Panc1 (cell line): Measurements from ENCODE around the gene BATF3. TPM values are rescaled to one million over a fixed set of nuclear protein-coding genes. Genes with fewer than 3 reads are reported as not detected.
"Not testable (repeated sequence)": the region's sequence is repeated elsewhere in the genome, so short reads cannot be mapped to it uniquely, and the experiment has no call there.

Source experiments
- ATAC-seq: fragments of 200-7000 bp; cut with Tn5 transposase; 2 replicates; pipeline ENCODE4 v1.9.1; 2020; ENCODE audit warnings: mild to moderate bottlenecking, moderate library complexity
- BruUV-seq: library from RNA; stranded (reverse); fragments of 400-500 nt; replicated peaks from 2 replicates; lab custom pipeline; 2021; lab: Mats Ljungman, UMichigan
- CTCF ChIA-PET: fragments of 300-600 bp; sonication (Branson Sonifier 250); formaldehyde crosslinking; loops from one replicate; lab custom pipeline; 2022; ENCODE audit warnings: antibody characterized with exemption; lab: Charles Lee
- POLR2A ChIA-PET: fragments of 300-600 bp; sonication (Branson Sonifier 250); formaldehyde crosslinking; loops from one replicate; lab custom pipeline; 2022; ENCODE audit warnings: antibody characterized with exemption; lab: Charles Lee
- DNase-seq: peaks from one replicate; pipeline ENCODE4 v3.0.0-alpha.2; 2010; ENCODE audit warnings: low read depth, low spot score
- H3K27ac ChIP-seq: 2 replicates; pipeline ENCODE4 v1.5.1; 2011; ENCODE audit warnings: mild to moderate bottlenecking, low read length, inconsistent platforms
- H3K27me3 ChIP-seq: fragments of 200-500 bp; sonication (Bioruptor generic); 2 replicates; pipeline ENCODE4 v1.6.0; 2014; ENCODE audit warnings: low read length, inconsistent platforms; ENCODE audit not compliant: control insufficient read depth, insufficient read depth
- H3K36me3 ChIP-seq: fragments of 200-500 bp; sonication (Bioruptor generic); 2 replicates; pipeline ENCODE4 v1.5.1; 2014; ENCODE audit warnings: inconsistent platforms, mild to moderate bottlenecking, low read length, moderate library complexity; ENCODE audit not compliant: control insufficient read depth, insufficient read depth
- H3K4me1 ChIP-seq: 2 replicates; pipeline ENCODE4 v1.5.1; 2011; ENCODE audit warnings: inconsistent platforms, mild to moderate bottlenecking, low read length, moderate library complexity; ENCODE audit not compliant: control insufficient read depth, insufficient read depth
- H3K4me3 ChIP-seq, 2 experiments: 2 replicates each; pipeline ENCODE4 v1.5.1; 2011 to 2012; ENCODE audit warnings: low read depth in 2 of 2, low read length in 2 of 2, mild to moderate bottlenecking in 2 of 2, inconsistent platforms in 1 of 2, moderate library complexity in 1 of 2
- H3K9me3 ChIP-seq: fragments of 200-500 bp; sonication (Bioruptor generic); 2 replicates; pipeline ENCODE4 v1.5.1; 2014; ENCODE audit warnings: low read depth, mild to moderate bottlenecking, inconsistent platforms, low read length, moderate library complexity; ENCODE audit not compliant: control insufficient read depth, insufficient read depth
- POLR2AphosphoS5 ChIP-seq: IDR thresholded peaks from 2 replicates; pipeline ENCODE4 v1.6.1; 2012; ENCODE audit warnings: mild to moderate bottlenecking, low read depth, low read length, moderate library complexity
- REST ChIP-seq, 2 experiments: IDR thresholded peaks; 2 replicates each; pipeline ENCODE4 v1.6.1; 2011 to 2012; ENCODE audit warnings: low read depth in 2 of 2, control low read depth in 1 of 2, low read length in 1 of 2, mild to moderate bottlenecking in 1 of 2, moderate library complexity in 1 of 2; ENCODE audit not compliant: insufficient read depth in 1 of 2
- SIN3A ChIP-seq: IDR thresholded peaks from 2 replicates; pipeline ENCODE4 v1.6.1; 2012; ENCODE audit warnings: low read depth, mild to moderate bottlenecking, low read length, moderate library complexity, borderline replicate concordance; ENCODE audit not compliant: insufficient read depth
- TCF7L2 ChIP-seq: IDR thresholded peaks from 2 replicates; pipeline ENCODE4 v1.6.1; 2011; ENCODE audit warnings: mild to moderate bottlenecking, low read depth, low read length, inconsistent platforms
- in situ Hi-C: cut with HindIII; loops from 2 replicates; pipeline ENCODE4 v1.10.0; 2016; ENCODE audit warnings: low sequenced_read_pairs, low pct_unique_long_range_greater_than_20kb
- intact Hi-C: fragments of 100-400 bp; cut with micrococcal nuclease; formaldehyde crosslinking; loops from one replicate; pipeline ENCODE4 v1.10.0; 2022; ENCODE audit not compliant: unreplicated experiment
- total RNA-seq: library from RNA; stranded (reverse); gene quantifications from one replicate; pipeline ENCODE4 v1.2.1, GENCODE V29; 2021; ENCODE audit not compliant: unreplicated experiment
- TF ChIP-seq, protein P1 (sequence below): fragments of 450-650 bp; IDR thresholded peaks from 2 replicates; pipeline ENCODE4 v1.5.1; 2017; ENCODE audit warnings: mild to moderate bottlenecking

The BATF3 gene
- total RNA-seq, 1 experiment from 2014 or later: 2.4 TPM

DNA sequence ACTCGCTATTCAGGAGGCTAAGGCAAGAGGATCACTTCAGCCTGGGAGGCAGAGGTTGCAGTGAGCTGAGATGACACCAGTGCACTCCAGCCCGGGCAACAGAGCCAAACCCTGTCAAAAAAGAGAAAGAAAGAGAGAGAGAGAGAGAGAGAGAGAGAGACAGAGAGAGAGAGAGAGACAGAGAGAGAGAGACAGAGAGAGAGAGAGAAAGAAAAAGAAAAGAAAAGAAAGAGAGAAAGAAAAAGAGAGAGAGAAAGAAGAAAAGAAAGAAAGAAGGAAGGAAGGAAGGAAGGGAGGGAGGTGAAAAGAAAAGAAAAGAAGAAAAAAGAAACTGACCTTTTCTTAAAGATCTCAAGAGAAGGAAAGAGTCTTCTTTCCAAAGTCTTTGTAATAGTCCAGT lies 60.1 kb downstream of the BATF3 start:
- CTCF ChIA-PET, H3K27ac ChIP-seq, BruUV-seq: not testable (repeated sequence)

DNA sequence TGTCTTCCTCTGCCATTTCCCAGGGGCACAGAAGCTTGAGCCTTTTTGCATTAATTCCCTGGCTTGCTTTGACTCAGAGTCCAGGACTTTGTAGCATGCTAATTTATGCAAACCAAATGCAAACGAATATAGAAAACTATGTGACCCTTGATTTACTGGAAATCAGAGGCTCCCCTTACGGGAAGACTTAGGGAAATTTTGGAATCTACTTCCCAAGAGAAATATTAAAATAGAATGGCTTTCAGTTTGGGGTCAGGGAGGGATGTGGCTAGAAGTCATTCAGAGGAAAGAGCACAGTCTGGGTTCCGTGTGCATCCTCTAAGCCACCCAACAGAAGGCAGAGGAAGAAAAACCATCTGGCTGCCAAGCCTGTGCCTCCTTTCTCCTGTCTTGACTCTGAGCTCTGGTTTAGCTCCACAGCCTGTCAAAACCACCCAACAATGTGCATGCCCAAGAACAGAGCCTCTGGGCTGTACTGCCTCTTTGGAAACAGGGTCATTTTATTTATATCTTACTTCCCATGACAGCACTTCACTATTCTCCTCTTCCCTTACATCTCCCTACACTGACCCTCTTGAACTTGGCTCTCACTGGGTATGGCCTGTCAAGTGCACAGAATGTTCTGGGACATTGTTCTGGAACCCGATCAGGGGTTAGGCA lies 61.0 kb downstream of the BATF3 start:
- no TSS peak for BruUV-seq
- in situ Hi-C loops (no loop called here), intact Hi-C loops (no loop called here)
- H3K36me3 ChIP-seq: no peaks in the 10 kb centered on the region
- POLR2A ChIA-PET: no interaction called here
- H3K4me3 ChIP-seq: no peak overlapping the region
- ATAC-seq (no peak), DNase-seq (no peak)
- H3K9me3 ChIP-seq: 0 out of 2 replicates have a peak, but pooled peaks cover 3% of the 10 kb centered on the region
- 0 out of 2 replicates have a peak, but pooled peaks cover 4% of the 10 kb centered on the region for H3K27me3 ChIP-seq
- no peak for TF ChIP-seq POLR2AphosphoS5
- no peak for TF ChIP-seq TCF7L2
- TF ChIP-seq REST (IDR thresholded peaks at IDR 0.05; ENCODE audit: insufficient read depth in 1 of 2, low read depth in 2 of 2, low read length in 1 of 2): no peak
- TF ChIP-seq SIN3A: no peak
- TF ChIP-seq, protein P1, sequence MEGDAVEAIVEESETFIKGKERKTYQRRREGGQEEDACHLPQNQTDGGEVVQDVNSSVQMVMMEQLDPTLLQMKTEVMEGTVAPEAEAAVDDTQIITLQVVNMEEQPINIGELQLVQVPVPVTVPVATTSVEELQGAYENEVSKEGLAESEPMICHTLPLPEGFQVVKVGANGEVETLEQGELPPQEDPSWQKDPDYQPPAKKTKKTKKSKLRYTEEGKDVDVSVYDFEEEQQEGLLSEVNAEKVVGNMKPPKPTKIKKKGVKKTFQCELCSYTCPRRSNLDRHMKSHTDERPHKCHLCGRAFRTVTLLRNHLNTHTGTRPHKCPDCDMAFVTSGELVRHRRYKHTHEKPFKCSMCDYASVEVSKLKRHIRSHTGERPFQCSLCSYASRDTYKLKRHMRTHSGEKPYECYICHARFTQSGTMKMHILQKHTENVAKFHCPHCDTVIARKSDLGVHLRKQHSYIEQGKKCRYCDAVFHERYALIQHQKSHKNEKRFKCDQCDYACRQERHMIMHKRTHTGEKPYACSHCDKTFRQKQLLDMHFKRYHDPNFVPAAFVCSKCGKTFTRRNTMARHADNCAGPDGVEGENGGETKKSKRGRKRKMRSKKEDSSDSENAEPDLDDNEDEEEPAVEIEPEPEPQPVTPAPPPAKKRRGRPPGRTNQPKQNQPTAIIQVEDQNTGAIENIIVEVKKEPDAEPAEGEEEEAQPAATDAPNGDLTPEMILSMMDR: no peak
- CTCF ChIA-PET: no interaction called here
- no peak overlapping the region for H3K27ac ChIP-seq
- H3K4me1 ChIP-seq: no peaks in the 10 kb centered on the region

More for the DNA sequence above, 60.1 kb downstream of the BATF3 start:
- H3K4me1 ChIP-seq, in situ Hi-C loops, H3K27me3 ChIP-seq, H3K9me3 ChIP-seq, H3K4me3 ChIP-seq, ATAC-seq, H3K36me3 ChIP-seq, DNase-seq, intact Hi-C loops: not testable (repeated sequence)
- POLR2A ChIA-PET: interaction anchor here (0.6 kb wide), 1 partner anchor 81 kb away, joined by 9 read pairs; no protein-coding TSS in a partner anchor

DNA sequence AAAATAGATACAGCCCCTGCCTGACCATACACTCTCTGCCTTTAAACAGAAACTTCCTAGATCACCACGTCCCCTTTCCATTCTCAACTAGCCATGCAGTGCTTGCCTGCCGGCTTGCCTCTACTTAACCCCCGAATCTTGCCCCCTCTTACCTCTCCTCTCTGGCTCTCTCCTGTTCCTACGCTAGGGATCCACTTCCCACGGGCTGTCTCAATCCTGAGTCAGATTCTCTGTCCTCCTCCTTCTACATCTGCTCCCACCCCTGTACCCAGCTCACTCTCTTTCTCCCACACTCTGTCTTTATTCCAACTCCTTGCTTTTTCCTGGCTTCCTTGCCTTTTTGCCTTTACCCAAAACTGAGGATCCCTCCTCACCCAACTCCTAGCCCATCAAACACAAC lies 61.7 kb downstream of the BATF3 start:
- ATAC-seq (no peak), DNase-seq (no peak)
- in situ Hi-C loops: no loop called here
- Histone ChIP-seq H3K27ac (no peak overlapping the region), H3K27me3 (0 out of 2 replicates have a peak, but pooled peaks cover 4% of the 10 kb centered on the region), H3K4me3 (no peak overlapping the region), H3K9me3 (0 out of 2 replicates have a peak, but pooled peaks cover 3% of the 10 kb centered on the region), H3K36me3 (no peaks in the 10 kb centered on the region), H3K4me1 (no peaks in the 10 kb centered on the region)
- CTCF ChIA-PET: no interaction called here
- POLR2A ChIA-PET: no interaction called here
- no TSS peak for BruUV-seq
- intact Hi-C loops: no loop called here
- TF ChIP-seq, protein P1: no peak
- TF ChIP-seq SIN3A: no peak
- TF ChIP-seq POLR2AphosphoS5: no peak
- no peak for TF ChIP-seq REST (IDR thresholded peaks at IDR 0.05; ENCODE audit: insufficient read depth in 1 of 2, low read depth in 2 of 2, low read length in 1 of 2)
- TF ChIP-seq TCF7L2: no peak
